Measurements from ENCODE around the gene AAK1.
"Not testable (repeated sequence)": the region's sequence is repeated elsewhere in the genome, so short reads cannot be mapped to it uniquely, and the experiment has no call there.

AAK1 gene

GRCh38 chr2:69571189-69571588, 72.3 kb downstream of the AAK1 start:
- DNase-seq (ENCODE audit: low spot score), result no peak

- no peak for DNase-seq (ENCODE audit: low spot score)
These were observed 73.1 kb downstream of the AAK1 start for GRCh38 chr2:69570474-69570873.

- DNase-seq (ENCODE audit: low spot score), result no peak
These were observed 75.6 kb downstream of the AAK1 start for GRCh38 chr2:69567909-69568300.

GRCh38 chr2:69567157-69567908, 76.2 kb downstream of the AAK1 start:
- no peak for DNase-seq (ENCODE audit: low spot score)

- no peak for DNase-seq (ENCODE audit: low spot score)
These were observed 76.9 kb downstream of the AAK1 start for GRCh38 chr2:69566669-69567068.

- no peak for DNase-seq (ENCODE audit: low spot score)
These were observed 78.1 kb downstream of the AAK1 start for GRCh38 chr2:69565431-69565839.

GRCh38 chr2:69564604-69565003, 78.9 kb downstream of the AAK1 start:
- DNase-seq (ENCODE audit: low spot score), result no peak

GRCh38 chr2:69563021-69563420, 80.5 kb downstream of the AAK1 start:
- no peak for DNase-seq (ENCODE audit: low spot score)

GRCh38 chr2:69561101-69561500, 82.4 kb downstream of the AAK1 start:
- no peak for DNase-seq (ENCODE audit: low spot score)

GRCh38 chr2:69560147-69560482, 83.4 kb downstream of the AAK1 start:
- DNase-seq (ENCODE audit: low spot score), result no peak

GRCh38 chr2:69559442-69560146, 83.9 kb downstream of the AAK1 start:
- DNase-seq (ENCODE audit: low spot score), result no peak

- DNase-seq (ENCODE audit: low spot score), result no peak
These were observed 87.5 kb downstream of the AAK1 start for GRCh38 chr2:69556008-69556407.

GRCh38 chr2:69554981-69555380, 88.6 kb downstream of the AAK1 start:
- DNase-seq (ENCODE audit: low spot score), result no peak

- no peak for DNase-seq (ENCODE audit: low spot score)
These were observed 89.0 kb downstream of the AAK1 start for GRCh38 chr2:69554568-69554967.

- DNase-seq (ENCODE audit: low spot score), result no peak
These were observed 89.5 kb downstream of the AAK1 start for GRCh38 chr2:69553991-69554390.

- not testable (repeated sequence) for DNase-seq (ENCODE audit: low spot score)
These were observed 93.0 kb downstream of the AAK1 start for GRCh38 chr2:69550511-69550910.

- DNase-seq (ENCODE audit: low spot score), result no peak
These were observed 94.1 kb downstream of the AAK1 start for GRCh38 chr2:69549421-69549820.

- DNase-seq (ENCODE audit: low spot score), result no peak
These were observed 95.4 kb downstream of the AAK1 start for GRCh38 chr2:69547984-69548715.

GRCh38 chr2:69546646-69547045, 96.9 kb downstream of the AAK1 start:
- no peak for DNase-seq (ENCODE audit: low spot score)

GRCh38 chr2:69545477-69545932, 98.0 kb downstream of the AAK1 start:
- DNase-seq (ENCODE audit: low spot score), result no peak

GRCh38 chr2:69544951-69545350, 98.6 kb downstream of the AAK1 start:
- peak; percentile 64 for DNase-seq (ENCODE audit: low spot score)

- DNase-seq (ENCODE audit: low spot score), result no peak
These were observed 104.0 kb downstream of the AAK1 start for GRCh38 chr2:69539549-69539908.

Measured in putamen (tissue), 1 donor.